HG03469 (cell line): ENCODE results near the gene NCBP3.
"Not testable (repeated sequence)": the region's sequence is repeated elsewhere in the genome, so short reads cannot be mapped to it uniquely, and the experiment has no call there.

Experiments used
- ATAC-seq: cut with Tn5 transposase; IDR thresholded peaks from one replicate; pipeline ENCODE4 v1.9.1; 2021; ENCODE audit warnings: mild to moderate bottlenecking, moderate library complexity, moderate number of reproducible peaks; ENCODE audit not compliant: unreplicated experiment

The NCBP3 gene

DNA sequence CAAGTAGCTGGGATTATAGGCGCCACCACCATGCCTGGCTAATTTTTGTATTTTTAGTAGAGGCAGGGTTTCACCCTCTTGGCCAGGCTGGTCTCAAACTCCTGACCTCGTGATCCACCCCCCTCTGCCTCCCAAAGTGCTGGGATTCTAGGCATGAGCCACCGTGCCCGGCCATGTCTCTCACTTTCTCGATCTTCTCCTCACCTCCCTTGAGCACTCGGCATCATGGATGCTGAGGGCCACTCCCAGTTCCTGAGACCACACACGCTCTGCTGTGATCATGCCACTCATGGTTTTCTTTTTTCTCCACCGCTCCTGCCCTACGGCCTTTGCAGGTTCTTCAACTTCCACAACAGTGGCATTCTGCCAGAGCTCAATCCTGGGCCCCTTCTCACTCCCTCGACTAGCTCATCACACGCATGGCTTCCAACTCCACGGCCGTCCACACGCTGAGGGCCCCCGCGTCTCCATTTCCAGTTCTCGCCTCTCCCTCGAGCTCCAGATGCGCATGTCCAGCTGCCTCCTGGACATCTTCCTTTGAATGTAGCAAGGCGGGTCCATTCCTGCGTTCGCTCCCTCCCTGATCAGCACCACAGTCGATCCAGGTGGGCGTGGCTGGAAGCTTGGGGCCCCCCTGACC, 5.5 kb upstream of the NCBP3 start:
- no peak for ATAC-seq

DNA sequence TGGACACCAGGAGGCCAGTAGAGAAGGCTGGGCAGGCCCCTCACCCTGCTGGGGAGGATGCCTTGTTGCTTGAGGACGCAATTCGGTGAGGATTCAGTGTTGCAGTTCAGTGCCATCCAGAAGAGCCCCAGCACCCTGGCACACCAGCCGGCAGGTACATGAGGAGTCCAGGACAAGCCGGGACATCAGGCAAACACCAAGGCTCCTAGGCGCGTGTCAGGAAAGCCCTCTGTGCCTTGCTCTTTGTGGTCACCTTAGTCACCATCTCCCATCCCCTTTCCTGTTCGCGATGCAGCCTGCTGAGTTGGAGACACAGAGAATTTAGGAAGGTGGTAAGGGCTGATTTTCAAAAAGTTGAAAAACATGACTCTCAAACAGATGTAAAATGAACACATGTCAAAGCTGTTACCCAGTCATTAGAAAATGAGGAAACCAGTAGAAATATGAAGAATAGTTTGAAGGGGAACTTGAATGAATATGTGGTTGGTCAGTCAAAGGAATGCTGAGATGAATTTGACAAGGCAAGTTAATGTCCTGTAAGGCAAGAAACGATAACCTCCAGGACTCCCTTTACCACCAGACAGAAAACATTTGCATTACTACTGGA, 2.3 kb upstream of the NCBP3 start:
- no peak for ATAC-seq

DNA sequence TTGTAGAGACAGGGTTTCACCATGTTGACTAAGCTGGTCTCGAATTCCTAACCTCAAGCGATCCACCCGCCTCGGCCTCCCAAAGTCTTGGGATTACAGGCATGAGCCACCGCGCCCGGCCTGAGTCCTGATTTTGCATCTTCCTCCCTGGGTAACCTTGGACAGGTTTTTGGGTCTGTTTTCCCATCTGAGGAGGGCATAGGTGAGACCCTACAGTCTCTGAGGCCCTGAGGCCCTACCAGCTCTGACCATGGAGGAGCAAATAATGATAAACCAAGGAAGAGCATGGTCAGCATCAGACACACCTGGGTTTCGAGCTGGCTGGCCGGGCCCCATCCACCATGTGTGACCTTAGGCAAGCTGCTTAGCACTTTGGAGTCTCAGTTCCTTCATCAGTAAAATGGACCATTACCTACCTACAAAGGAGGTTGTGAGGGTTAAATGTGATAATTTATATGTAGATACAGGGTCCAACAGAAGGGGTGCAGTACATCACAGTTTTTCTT, 1.2 kb upstream of the NCBP3 start:
- ATAC-seq, result no peak

DNA sequence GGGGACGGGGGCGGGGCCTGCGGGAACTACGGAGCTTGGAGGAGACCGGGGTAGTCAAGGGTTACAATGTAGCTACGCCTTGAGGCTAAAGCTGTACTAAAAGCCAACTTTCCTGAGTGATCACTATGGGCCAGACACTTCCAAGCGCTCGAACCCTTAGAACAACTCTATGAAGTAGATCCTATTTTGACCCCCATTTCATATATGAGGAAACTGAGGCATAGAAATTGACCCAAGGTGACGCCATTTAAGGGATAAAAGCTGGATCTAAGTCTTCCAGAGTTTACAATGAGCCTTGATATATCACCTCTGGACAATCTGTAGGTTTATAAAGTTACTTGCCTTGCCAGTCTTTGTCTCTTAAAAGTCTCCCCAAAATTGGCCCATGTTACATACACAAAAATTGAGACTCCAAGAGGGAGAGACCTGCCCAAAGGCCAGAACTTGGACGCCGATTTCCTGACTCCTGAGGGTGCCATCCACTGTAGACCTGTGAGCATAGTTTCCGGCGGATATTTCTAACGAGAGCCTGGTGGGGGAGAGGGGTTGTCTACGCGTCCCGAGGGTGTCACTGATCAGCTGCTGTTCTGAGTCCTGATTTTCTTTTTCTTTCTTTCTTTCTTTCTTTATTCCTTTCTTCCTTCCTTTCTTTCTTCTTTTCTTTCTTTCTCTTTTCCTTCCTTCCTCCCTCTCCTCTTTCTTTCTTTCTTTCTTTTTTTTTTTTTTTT, 555 bp upstream of the NCBP3 start:
- ATAC-seq, result no peak

DNA sequence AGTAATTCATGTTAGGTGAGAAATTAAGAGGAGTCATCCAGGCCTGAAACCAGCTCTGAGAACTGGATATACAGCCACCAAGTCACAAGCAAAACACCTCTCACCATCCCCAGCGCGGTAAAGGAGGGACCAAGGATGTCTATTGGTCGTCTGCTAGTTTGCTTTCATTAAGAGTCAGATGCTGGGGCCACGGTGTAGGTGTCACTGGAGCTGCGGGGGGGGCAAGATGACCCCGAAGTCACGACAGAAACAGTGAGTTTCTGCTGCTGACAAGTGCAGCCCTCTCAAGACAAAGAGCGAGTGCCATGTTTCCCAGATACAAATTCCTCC, 790 bp downstream of the NCBP3 start:
- no peak for ATAC-seq

DNA sequence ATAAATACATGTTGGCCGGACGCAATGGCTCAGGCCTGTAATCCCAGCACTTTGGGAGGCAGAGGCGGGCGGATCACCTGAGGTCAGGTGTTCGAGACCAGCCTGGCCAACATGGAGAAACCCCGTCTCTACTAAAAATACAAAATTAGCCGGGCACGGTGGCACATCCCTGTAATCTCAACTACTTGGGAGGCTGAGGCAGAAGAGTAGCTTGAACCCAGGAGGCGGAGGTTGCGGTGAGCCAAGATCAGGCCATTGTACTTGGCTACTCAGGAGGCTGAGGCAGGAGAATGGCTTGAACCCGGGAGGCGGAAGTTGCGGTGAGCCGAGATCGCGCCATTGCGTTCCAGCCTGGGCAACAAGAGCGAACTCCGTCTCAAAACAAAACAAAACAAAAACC, 1.5 kb downstream of the NCBP3 start:
- ATAC-seq, result not testable (repeated sequence)

DNA sequence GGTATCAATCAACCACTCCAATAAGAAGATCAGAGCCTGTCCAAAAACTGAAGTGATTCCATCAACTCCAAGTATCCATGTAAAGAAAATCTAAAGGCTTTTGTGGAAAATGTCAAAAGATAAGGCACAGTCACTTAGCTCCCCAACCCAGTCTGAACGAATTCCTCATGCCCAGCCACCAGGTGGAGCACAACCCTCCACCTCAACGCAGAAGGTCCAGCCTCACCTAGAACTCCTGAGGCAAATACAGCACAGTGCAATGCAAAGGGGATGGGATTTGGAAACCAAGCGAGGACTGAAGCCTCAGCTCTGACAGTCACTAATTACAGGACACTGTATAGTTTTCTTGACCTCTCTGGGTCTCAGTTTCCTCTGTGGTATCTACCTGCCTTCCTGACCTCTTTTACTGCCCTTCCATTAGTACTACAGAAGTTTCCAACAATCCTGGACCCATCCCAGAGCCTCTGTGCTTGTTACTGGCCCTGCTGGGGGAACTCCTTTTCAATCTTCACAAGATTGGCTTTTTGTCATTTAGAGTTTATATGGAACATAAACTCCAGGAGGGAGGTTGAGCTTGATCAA, 2.0 kb downstream of the NCBP3 start:
- ATAC-seq, result no peak

DNA sequence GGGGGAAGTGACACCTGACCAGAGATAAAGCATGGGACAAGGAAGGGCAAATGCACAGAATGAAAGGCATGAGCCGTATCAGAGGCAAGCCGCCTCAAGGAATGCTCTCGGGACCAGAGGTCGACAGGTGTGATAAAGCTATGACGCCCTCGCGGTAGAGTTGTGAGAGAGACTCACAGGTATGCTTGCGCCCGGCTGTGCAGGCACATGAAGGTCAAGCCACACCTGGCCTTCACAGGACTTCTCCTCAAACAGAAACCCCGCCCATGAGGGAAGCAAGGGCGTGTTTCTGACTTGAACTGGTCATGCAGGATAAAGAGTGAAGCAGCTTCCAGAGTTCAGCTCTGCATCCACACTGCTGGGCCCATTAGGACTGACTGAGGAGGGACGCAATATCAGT, 7.8 kb downstream of the NCBP3 start:
- ATAC-seq, result no peak

DNA sequence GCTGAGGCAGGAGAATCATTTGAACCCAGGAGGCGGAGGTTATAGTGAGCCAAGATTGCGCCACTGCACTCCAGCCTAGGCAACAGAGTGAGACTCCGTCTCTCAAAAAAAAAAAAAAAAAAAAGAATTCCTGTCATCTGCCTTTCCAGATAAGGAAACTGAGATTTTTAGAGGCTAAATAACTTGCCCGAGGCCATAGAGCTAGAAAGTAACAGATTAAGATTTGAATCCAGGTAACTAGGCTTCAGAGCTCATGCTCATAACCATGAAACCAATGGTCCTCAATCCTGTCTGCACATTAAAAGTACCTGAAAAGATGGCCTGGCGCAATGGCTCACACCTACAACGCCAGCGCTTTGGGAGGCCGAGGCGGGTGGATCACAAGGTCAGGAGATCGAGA, 9.5 kb downstream of the NCBP3 start:
- no peak for ATAC-seq

DNA sequence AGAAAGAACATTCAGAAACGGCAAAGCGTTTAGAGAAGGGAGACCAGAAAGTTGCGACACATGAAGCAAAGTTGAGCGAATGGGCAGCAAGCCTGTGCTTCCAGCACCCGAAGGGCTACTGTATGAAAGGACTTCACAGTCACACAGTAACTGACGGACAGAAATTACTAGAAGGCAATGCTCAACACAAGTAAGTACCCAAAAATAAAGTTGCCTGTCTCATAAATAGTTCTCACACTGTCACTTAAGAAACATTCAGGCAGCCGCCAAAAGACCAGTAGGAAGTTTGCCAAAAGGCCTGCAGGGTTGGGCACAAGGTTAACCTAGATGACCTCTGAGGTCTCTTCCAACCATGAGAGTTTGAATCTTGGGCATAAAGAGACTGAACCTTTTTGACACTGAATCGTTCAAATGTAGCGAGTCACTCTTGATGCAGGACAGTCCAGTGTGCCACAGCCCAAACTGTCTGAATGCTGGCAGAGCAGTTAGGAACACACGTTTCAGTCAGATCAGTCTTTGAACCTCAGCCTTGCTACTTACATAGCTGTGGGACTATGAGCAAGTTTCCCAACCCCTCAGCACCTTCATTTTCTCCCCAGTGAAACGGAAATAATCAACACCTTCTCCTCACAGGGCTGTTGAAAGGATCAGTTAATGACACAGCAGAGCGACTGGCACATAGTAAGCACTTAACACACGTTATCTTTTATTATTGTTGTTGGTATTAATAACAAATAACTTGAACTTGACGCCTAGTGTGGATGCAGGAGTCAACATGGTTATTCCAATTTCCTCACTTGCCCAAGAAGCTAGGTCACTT, 10.4 kb downstream of the NCBP3 start:
- ATAC-seq, result no peak

DNA sequence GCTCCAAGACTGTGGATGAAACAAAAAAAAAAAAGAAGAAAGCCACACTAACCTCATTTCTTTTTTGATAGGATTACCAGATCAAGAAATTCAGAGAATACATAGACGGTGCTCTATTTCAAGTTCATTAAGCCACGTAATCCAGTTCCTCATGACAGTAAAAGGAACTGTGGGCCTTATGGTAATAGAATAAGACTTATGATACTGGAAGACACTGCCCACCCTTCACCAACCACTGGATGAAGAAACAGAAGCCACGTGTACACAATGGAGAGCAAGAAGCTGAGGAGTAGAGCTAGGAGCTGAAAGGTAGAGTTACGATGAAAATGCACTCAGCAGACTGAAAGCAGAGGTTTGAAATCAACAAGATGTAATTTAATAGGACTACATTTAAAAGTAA, 11.2 kb downstream of the NCBP3 start:
- no peak for ATAC-seq

DNA sequence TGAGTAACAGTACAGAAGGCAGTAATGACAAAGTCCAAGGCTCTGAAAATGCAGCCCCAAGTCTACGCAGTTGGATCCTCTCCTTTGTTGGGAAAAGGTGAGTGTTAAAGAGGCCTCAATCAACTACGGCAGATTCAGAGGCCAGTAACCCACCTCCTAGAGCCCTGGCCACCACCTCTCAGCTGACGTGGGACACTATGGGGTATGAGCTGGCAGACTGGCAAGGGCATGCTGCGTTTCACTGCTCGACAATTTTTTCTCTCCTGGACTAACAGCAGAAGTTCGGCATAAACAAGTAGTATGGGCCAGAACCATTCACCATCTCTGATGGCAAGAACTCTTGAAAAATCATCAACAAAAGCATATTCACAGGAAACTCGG, 17.2 kb downstream of the NCBP3 start:
- no peak for ATAC-seq

DNA sequence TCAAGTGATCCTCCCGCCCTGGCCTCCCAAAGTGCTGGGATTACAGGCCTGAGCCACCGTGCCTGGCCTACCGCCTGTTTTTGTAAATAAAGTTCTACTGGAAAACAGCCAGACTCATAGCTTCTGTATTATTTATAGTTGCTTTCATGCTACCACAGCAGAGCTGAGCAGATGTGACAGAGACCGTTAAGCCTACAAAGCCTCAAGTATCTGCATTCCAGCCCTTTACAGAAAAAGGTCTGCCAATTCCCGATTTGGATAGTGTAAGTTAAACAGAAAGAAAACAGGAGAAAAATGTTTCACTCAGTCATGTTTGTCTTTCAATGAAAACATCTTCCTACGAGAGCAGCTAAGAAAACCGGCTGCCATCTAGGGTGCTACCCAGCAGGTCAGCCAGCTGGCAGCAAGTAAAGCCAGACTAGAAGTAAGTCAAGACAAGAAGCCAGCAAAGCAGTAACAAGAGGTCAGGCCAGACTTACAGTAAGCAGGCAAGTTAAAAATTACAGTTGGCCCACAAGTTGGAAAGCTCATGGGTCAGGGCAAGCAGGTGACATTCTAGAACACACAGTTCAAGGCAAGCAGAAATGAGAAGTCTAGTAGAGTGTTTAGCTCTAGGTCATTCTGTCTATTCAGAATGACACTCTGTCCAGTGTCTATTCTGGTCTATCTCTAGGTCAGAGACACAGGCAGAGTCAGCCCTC, 17.7 kb downstream of the NCBP3 start:
- ATAC-seq, result no peak

DNA sequence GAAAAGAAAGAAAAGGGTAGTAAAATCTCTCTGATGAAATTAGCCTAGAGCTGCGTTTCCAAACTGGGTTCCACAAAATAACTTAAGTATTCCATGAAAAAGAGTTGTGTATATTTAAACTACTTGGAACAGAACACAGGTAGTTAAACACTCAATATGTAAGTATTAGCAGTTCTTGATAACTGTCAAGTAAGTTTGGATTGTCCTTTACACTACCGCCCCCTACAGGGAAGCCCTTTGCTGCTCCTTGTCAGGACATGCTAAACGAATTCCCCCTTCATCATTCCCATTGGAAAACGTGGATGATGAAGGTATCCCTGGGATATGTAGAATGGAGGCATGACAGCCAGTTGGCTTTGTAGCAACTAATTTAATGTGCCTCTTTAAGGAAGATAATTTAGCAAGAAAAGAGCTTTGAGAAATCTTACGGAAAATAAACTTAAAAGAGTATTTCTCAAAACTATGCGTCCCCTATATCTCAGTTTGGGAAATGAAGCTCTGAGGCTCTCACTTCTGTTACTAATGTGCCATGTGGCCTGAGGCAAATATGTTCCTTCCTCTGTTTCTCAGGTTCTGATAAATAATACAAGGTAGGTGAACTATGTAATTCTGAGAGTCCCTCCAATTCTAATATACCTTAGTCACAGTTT, 18.8 kb downstream of the NCBP3 start:
- ATAC-seq, result no peak

DNA sequence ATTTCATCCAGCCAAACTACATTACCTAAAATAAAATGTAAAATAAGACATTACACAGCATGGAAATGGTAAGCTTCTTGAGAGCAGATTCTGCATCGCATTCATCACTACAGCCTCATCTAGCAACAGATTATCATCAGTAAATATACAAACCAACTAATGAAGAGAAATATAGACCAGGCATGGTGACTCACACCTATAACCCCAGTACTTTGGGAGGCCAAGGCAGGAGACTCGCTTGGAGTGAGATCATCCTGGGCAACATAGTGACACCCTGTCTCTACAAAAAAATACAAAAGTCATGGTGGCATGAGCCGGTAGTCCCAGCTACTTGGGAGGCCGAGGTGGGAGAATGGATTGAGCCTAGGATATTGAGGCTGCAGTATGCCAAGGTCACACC, 19.9 kb downstream of the NCBP3 start:
- ATAC-seq, result no peak

DNA sequence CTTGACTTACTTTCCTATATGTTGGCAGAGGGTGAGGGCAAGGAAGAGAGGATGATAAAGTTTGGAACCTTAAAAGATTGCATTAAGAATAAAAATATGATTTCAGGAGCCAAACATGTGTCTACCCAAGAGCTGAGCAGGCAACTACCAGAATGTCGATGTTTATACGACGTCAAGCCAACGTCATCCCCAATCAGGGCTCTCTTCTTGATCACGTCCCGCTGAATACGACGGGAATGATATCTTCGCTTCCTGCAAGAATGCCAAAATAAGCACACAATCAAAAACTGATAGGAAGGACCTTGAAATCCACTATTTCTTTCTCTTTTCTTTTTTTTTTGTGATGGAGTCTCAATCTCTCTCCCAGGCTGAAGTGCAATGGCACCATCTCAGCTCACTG, 24.9 kb downstream of the NCBP3 start:
- no peak for ATAC-seq

DNA sequence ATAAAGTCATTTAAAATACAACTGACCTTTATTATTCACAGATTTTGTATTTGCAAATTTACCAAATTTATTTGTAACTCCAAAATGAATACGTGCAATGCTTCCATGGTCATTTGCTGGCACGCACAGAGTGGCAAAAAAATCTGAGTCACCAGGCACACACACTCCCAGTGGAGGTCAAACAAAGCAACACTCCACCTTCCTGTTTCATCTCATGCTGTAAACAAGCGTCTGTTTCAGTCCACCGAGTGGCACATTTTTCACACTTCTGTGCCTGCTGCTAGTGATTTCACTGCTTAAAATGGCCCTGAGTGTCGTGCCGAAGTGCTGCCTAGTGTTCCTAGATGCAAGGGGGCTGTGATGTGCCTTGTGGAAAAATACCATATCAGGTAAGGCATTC, 27.3 kb downstream of the NCBP3 start:
- no peak for ATAC-seq

DNA sequence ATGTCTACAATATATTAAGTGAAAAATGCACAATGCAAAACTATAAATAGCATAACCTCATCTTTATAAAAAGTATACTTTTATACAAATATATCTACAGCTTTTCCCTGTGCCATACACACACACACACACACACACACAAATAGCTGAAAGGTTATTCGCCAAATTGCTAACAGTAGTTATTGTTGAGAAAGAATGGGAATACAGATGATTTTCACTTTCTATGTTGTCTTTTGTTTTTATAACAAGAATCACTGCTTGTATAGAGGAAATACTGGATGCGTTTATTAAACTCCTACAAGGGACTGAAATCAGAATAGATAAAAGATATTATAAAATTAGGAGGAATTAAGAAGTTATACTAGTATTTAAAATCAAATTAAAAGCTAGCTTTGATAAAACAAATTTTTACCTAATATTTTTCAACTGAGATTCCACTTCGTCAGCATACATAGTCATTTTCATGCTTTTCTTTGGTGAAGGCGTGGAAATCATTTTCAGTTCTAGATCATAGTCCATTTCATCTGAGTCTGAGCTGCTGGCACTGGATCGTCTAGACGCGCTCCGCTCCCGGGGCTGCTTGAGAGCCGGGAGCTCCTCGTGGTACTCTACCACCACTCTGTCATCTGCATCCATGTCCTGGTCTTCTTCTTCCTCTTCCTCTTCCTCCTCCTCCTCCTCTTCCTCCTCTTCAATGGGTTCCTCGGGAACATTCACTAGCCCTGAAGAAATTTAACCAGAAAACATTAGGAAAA, 28.0 kb downstream of the NCBP3 start:
- ATAC-seq, result no peak

DNA sequence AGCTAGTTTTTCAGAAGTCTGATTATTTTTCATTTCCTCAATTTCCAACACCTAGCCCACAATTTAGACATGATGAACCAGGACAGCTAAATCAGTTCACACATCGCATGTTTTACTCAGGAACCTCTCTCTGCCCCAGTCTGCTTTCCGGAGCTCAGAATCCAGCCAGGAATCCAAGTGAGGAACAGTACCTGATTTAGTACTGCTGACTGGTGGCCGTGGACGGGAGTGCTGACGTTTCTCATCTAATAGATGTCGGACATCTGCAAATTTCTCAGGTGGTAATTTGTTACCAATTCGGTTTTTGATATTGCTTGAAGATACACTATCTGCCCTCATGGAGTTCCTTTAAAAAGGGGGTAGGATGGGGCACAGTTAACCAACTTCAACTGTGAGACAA, 30.1 kb downstream of the NCBP3 start:
- ATAC-seq, result no peak
